Measurements from ENCODE around the gene SZRD1.

GRCh38 chr1:16374266-16374665 lies 7.2 kb downstream of the SZRD1 start:
- no peak for TF ChIP-seq SIN3A (IDR thresholded peaks at IDR 0.05; ENCODE audit: borderline replicate concordance, insufficient read depth, low read length)
- no peak for TF ChIP-seq TAF1 (IDR thresholded peaks at IDR 0.05; ENCODE audit: borderline replicate concordance, insufficient read depth, low read length)
- TF ChIP-seq POLR2AphosphoS5 (IDR thresholded peaks at IDR 0.05; ENCODE audit: low read depth, low read length): no peak
